PFSK-1 (cell line): Measurements from ENCODE around the gene DCC.

Source experiments
- POLR2AphosphoS5 ChIP-seq: IDR thresholded peaks from 2 replicates; pipeline ENCODE4 v1.6.1; 2012; ENCODE audit warnings: low read depth, mild to moderate bottlenecking, control low read depth, low read length, moderate library complexity
- REST ChIP-seq, 2 experiments: IDR thresholded peaks; 2 replicates each; pipeline versions ENCODE4 v1.6.1 to v1.8.0; 2011 to 2012; ENCODE audit warnings: low read depth in 2 of 2, low read length in 2 of 2, control low read depth in 1 of 2, inconsistent platforms in 1 of 2, mild to moderate bottlenecking in 1 of 2, moderate library complexity in 1 of 2; ENCODE audit not compliant: insufficient read depth in 1 of 2
- SIN3A ChIP-seq: IDR thresholded peaks from 2 replicates; pipeline ENCODE4 v1.6.1; 2012; ENCODE audit warnings: mild to moderate bottlenecking, low read length, moderate library complexity, borderline replicate concordance; ENCODE audit not compliant: insufficient read depth

GRCh38 chr18:52481116-52481515 lies 141.1 kb downstream of the DCC start:
- no peak for TF ChIP-seq POLR2AphosphoS5
- TF ChIP-seq REST (IDR thresholded peaks at IDR 0.05; ENCODE audit: insufficient read depth in 1 of 2, low read depth in 2 of 2, low read length in 2 of 2): no peak
- TF ChIP-seq SIN3A: no peak
